Large intestine (tissue), 3 donors: Measurements from ENCODE around the gene YEATS4. TPM values are rescaled to one million over a fixed set of nuclear protein-coding genes. Genes with fewer than 3 reads are reported as not detected.

Experiments
- DNase-seq, 2 donors: peaks; one replicate each; pipeline versions ENCODE4 v3.0.0 to v3.0.0-alpha.2; 2013
- H3K27ac ChIP-seq: one replicate; pipeline ENCODE4 v1.5.1; 2013; ENCODE audit warnings: low read length
- H3K27me3 ChIP-seq: 2 replicates; pipeline ENCODE4 v1.6.1; 2013; ENCODE audit warnings: low read length; ENCODE audit not compliant: control insufficient read depth, insufficient read depth
- H3K36me3 ChIP-seq: 2 replicates; pipeline ENCODE4 v1.6.1; 2013; ENCODE audit warnings: low read length; ENCODE audit not compliant: control insufficient read depth, insufficient read depth
- H3K4me1 ChIP-seq: one replicate; pipeline ENCODE4 v1.6.1; 2013; ENCODE audit warnings: low read length; ENCODE audit not compliant: control insufficient read depth, insufficient read depth
- H3K4me3 ChIP-seq: one replicate; pipeline ENCODE4 v1.5.1; 2013; ENCODE audit warnings: low read length
- H3K9me3 ChIP-seq: one replicate; pipeline ENCODE4 v1.6.1; 2013; ENCODE audit warnings: mild to moderate bottlenecking, low read depth, low read length, moderate library complexity; ENCODE audit not compliant: control insufficient read depth
- WGBS: methylation state at CpG from one replicate; pipeline ENCODE4 v1.1.5; 2013; ENCODE audit warnings: low lambda C conversion rate; ENCODE audit not compliant: insufficient coverage; 5-methylcytosine and 5-hydroxymethylcytosine counted together
- polyA plus RNA-seq: library from polyadenylated mRNA; unstranded; fragments of 120-200 nt; gene quantifications from one replicate; pipeline ENCODE4 v1.2.1, GENCODE V29; 2013

The YEATS4 gene
- polyA plus RNA-seq, 1 donor, result 21.0 TPM

DNA sequence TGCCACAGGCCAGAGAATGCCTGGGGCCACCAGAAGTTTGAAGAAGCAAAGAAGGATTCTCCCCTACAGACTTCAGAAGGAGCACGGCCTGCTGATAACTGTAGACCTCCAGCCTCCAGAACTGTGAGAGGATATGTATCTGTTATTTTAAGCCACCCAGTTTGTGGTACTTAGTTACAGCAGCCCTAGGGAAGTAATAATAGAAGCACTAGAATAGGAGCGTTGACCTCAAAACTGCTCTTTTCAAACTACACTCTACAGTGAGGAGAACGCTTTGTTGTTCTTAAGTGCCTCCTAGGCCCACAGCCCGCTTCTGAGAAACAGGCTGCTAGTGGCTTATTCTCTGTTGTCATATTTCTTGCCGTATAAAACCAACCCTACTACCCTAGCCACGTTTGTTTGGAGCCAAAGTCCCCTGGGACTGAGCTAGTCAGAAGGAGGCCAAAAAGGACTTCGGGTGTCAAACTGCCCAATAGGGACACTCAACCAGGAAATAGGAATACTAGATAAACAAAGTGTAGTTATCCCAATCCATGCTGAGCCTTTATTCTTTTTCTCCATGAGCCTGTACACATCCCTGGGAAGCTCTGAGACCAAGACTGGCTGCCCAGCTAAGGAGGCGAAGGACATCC, 72.2 kb downstream of the YEATS4 start:
- Histone ChIP-seq H3K4me1 (no peaks in the 10 kb centered on the region), H3K4me3 (no peak overlapping the region), H3K27ac (no peak overlapping the region), H3K27me3 (no peaks in the 10 kb centered on the region), H3K36me3 (no peaks in the 10 kb centered on the region), H3K9me3 (no peaks in the 10 kb centered on the region)
- no CpG with 5 or more reads among the region's 8 CpGs for WGBS
- no peak for DNase-seq

DNA sequence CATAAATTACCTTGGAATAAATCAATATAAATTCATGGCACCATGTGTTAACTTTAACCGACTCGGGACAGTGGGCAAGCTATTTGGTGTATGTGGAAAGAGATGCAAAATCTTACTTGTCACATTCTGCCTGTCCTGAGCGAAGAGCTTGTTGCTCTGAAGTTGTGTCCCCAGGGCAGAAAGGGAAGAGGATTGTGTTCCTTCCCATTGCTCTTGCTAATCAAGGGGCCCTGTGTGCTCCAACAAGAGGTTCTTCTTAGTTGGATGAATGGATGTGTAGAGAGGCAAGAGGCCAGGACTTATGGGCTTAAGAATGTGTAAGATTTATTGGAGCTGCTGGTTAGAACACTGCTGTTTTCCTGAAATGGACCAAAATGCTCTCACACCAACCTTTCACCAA, 74.1 kb downstream of the YEATS4 start:
- Histone ChIP-seq H3K27me3 (no peaks in the 10 kb centered on the region), H3K9me3 (no peaks in the 10 kb centered on the region), H3K36me3 (no peaks in the 10 kb centered on the region), H3K4me1 (no peaks in the 10 kb centered on the region), H3K4me3 (no peak overlapping the region), H3K27ac (no peak overlapping the region)
- no peak for DNase-seq
- no CpG with 5 or more reads among the region's 3 CpGs for WGBS

DNA sequence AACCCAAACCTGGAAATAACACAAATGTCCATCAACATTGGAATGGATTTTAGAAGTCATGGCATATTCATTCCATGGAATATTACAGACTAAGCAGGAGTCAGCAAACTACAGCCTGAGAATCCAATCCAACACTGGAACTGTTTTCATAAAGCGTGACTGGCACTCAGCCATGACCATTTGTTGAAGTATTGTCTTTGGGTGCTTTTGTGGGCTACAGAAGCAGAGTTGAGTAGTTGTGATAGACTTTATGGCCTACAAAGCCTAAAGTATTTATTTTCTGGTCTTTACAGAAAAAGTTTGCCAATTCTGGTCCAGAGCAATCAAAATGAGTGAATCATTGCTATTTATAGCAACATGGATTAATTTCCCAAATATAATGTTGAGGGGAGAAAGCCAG, 76.1 kb downstream of the YEATS4 start:
- no peak overlapping the region for H3K27ac ChIP-seq
- no peaks in the 10 kb centered on the region for H3K27me3 ChIP-seq
- DNase-seq, result no peak
- no CpG with 5 or more reads among the region's 1 CpG for WGBS
- H3K4me1 ChIP-seq, result no peaks in the 10 kb centered on the region
- H3K4me3 ChIP-seq, result no peak overlapping the region
- no peaks in the 10 kb centered on the region for H3K36me3 ChIP-seq
- H3K9me3 ChIP-seq, result no peaks in the 10 kb centered on the region

DNA sequence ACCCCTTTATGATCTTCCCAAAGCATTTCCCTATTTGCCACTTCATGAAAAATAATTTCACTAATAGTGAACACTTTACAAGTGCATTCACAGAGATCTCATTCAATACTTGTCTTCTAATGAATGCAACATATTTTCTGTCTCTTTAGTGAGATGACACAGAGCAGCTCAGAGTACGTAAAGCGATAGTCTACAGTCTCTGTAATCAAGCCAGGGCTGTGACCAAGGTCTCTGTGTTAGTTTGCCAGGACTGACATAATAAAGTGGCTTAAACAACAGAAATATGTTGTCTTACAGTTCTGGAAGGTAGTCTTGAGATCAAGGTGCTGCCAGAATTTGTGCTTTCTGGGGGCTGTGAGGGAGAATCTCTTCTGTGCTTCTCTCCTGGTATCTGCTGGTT, 77.5 kb downstream of the YEATS4 start:
- no peak overlapping the region for H3K4me3 ChIP-seq
- no peak for DNase-seq
- WGBS, result no CpG with 5 or more reads among the region's 2 CpGs
- peaks cover 3% of the 10 kb centered on the region for H3K4me1 ChIP-seq
- no peak overlapping the region for H3K27ac ChIP-seq
- H3K27me3 ChIP-seq, result no peaks in the 10 kb centered on the region
- no peaks in the 10 kb centered on the region for H3K36me3 ChIP-seq
- no peaks in the 10 kb centered on the region for H3K9me3 ChIP-seq

DNA sequence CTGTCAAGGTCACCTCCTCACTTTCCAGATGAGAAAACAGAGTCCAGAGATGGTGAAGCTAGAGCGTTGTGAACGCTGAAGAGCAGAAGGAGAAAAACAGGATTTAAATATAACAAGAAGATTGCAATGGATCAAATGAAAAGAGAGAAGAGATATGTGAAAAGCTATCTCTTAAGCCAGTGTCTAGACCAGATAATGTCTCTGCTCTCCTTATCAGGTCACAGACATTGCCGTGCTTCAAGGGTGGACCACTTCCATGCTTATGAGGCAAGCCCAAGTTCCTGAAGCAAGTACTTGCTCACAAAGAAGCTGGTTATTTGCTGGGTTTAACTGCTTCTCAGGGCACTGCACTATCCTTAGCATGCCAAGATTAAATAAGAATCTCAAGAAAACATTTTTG, 79.0 kb downstream of the YEATS4 start:
- H3K27me3 ChIP-seq, result no peaks in the 10 kb centered on the region
- no peak for DNase-seq

DNA sequence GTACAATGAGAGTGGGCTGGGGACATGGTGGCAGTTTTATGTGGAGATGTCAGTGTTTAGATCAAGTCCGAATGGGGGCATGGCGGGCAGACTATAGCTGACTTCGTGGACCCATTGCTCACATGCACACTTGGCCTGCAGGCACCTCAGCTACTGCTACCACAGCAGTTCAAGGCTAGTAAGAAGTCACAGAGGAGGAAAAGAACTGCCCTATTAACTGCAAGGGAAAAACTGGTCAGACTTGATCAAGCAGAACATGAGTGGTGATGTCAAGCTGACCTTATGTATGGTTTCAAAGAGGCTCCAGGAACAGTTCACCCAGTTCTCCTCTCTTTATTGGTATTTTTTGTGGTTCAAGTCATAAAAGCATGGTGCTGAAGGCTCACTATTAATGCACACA, 80.5 kb downstream of the YEATS4 start:
- H3K9me3 ChIP-seq, result no peaks in the 10 kb centered on the region
- WGBS, result no CpG with 5 or more reads among the region's 3 CpGs
- H3K4me3 ChIP-seq, result no peak overlapping the region
- no peak overlapping the region for H3K27ac ChIP-seq
- H3K27me3 ChIP-seq, result no peaks in the 10 kb centered on the region
- DNase-seq, result no peak
- H3K4me1 ChIP-seq, result peaks cover 3% of the 10 kb centered on the region
- H3K36me3 ChIP-seq, result no peaks in the 10 kb centered on the region

More for the DNA sequence above, 79.0 kb downstream of the YEATS4 start:
- 71% methylated on average over 2 of the region's 3 CpGs for WGBS
- H3K9me3 ChIP-seq, result no peaks in the 10 kb centered on the region
- no peak overlapping the region for H3K4me3 ChIP-seq
- H3K27ac ChIP-seq, result no peak overlapping the region
- H3K36me3 ChIP-seq, result no peaks in the 10 kb centered on the region
- peaks cover 3% of the 10 kb centered on the region for H3K4me1 ChIP-seq

Other genes starting within 250 kb of the YEATS4 start
- 57.9 TPM for gene CPSF6, start 120.2 kb upstream of the YEATS4 start, polyA plus RNA-seq
- gene LYZ, start 11.4 kb upstream of the YEATS4 start, polyA plus RNA-seq, result 128 TPM
- 30.9 TPM for gene FRS2, start 110.6 kb downstream of the YEATS4 start, polyA plus RNA-seq
- gene CCT2, start 225.7 kb downstream of the YEATS4 start, polyA plus RNA-seq, result 164 TPM